ENCODE measurements around the gene VWA5B1.

The VWA5B1 gene

DNA sequence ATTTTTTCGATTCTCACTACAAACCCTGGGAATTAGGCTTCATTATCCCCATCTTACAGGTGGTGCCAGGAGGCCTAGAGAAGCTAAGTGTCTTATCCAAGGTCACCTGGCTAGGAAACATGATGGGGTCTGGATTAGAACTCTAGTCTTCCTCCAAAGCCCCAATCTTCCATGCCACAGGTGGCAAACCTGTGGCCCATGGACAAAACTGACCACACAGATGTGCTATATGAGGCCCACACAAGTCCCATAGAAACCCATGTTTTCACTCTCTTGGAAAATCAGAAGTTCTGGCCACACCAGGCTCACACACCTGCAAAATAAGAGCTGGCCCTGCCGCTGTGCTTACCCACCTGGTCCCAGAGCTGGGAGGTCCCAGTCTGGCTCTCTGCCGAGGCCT is 21.6 kb downstream of the VWA5B1 start:
- no peaks in the 10 kb centered on the region for H3K36me3 ChIP-seq (ENCODE audit: control insufficient read depth, insufficient read depth, low read length)
- no peaks in the 10 kb centered on the region for H3K27me3 ChIP-seq (ENCODE audit: control insufficient read depth, insufficient read depth, low read length)
- no peaks in the 10 kb centered on the region for H3K9me3 ChIP-seq (ENCODE audit: control insufficient read depth, insufficient read depth, low read length)
- no peak overlapping the region for H3K4me3 ChIP-seq (ENCODE audit: low read depth, low read length)
- H3K4me1 ChIP-seq (ENCODE audit: control insufficient read depth, insufficient read depth, low read length), result no peaks in the 10 kb centered on the region
- H3K9ac ChIP-seq (ENCODE audit: low read depth, low read length), result no peak overlapping the region

DNA sequence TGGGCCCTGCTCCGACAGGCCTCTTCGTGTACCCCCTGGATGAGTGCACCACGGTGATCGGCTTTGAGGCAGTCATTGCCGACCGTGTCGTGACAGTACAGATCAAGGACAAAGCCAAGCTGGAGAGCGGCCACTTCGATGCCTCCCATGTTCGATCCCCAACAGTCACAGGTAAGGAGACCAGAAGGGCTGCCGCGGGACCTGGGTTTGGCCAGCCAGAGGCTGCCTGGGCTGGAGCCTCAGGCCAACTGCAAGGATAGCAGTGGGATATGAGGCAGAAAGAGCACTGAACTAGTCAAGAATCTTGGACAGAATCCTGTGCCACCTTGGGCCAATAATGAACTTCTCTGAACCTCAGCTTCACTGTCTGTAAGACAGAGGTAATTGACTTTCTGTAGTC is 22.1 kb downstream of the VWA5B1 start:
- Histone ChIP-seq H3K9me3 (ENCODE audit: control insufficient read depth, insufficient read depth, low read length) (no peaks in the 10 kb centered on the region), H3K4me3 (ENCODE audit: low read depth, low read length) (no peak overlapping the region), H3K4me1 (ENCODE audit: control insufficient read depth, insufficient read depth, low read length) (no peaks in the 10 kb centered on the region), H3K27me3 (ENCODE audit: control insufficient read depth, insufficient read depth, low read length) (no peaks in the 10 kb centered on the region), H3K36me3 (ENCODE audit: control insufficient read depth, insufficient read depth, low read length) (no peaks in the 10 kb centered on the region), H3K9ac (ENCODE audit: low read depth, low read length) (no peak overlapping the region)

DNA sequence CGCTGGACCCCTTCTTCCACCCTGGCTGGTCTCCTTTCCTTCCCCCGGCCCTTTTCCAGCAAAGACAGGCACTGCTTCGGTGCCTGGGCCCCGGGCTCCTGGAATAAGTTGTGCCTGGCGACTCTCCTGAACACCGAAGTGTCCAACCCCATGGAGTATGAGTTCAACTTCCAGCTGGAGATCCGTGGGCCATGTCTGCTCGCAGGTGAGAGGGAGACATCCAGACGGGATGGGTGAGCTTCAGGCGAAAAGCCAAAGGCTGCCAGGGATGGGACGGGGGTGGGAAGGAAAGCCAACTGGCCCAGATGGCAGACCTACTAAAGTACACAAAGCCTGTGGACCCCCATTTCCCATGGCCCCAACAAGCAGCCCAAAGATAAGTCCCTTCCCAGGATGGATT is 26.8 kb downstream of the VWA5B1 start:
- no peaks in the 10 kb centered on the region for H3K4me1 ChIP-seq (ENCODE audit: control insufficient read depth, insufficient read depth, low read length)
- no peaks in the 10 kb centered on the region for H3K36me3 ChIP-seq (ENCODE audit: control insufficient read depth, insufficient read depth, low read length)
- H3K4me3 ChIP-seq (ENCODE audit: low read depth, low read length), result no peak overlapping the region
- H3K27me3 ChIP-seq (ENCODE audit: control insufficient read depth, insufficient read depth, low read length), result no peaks in the 10 kb centered on the region
- H3K9me3 ChIP-seq (ENCODE audit: control insufficient read depth, insufficient read depth, low read length), result no peaks in the 10 kb centered on the region
- H3K9ac ChIP-seq (ENCODE audit: low read depth, low read length), result no peak overlapping the region

DNA sequence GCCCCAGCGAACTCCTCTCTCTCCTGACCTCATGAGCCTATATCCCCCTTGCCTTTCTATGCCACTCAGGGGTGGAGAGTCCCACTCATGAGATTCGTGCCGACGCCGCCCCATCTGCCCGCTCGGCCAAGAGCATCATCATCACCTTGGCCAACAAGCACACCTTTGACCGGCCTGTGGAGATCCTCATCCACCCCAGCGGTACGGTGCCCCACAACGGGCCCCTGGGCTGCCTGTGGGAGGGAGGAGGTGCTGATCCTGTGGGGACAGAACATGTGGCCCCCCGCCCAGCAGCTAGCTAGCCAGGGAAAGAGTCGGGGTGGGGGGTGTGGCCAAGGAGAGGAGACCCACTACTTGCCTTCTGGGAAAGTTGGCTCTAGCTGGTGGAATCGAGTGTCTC is 27.8 kb downstream of the VWA5B1 start:
- no peaks in the 10 kb centered on the region for H3K4me1 ChIP-seq (ENCODE audit: control insufficient read depth, insufficient read depth, low read length)
- no peak overlapping the region for H3K9ac ChIP-seq (ENCODE audit: low read depth, low read length)
- no peaks in the 10 kb centered on the region for H3K9me3 ChIP-seq (ENCODE audit: control insufficient read depth, insufficient read depth, low read length)
- no peaks in the 10 kb centered on the region for H3K27me3 ChIP-seq (ENCODE audit: control insufficient read depth, insufficient read depth, low read length)
- H3K36me3 ChIP-seq (ENCODE audit: control insufficient read depth, insufficient read depth, low read length), result no peaks in the 10 kb centered on the region
- H3K4me3 ChIP-seq (ENCODE audit: low read depth, low read length), result no peak overlapping the region

DNA sequence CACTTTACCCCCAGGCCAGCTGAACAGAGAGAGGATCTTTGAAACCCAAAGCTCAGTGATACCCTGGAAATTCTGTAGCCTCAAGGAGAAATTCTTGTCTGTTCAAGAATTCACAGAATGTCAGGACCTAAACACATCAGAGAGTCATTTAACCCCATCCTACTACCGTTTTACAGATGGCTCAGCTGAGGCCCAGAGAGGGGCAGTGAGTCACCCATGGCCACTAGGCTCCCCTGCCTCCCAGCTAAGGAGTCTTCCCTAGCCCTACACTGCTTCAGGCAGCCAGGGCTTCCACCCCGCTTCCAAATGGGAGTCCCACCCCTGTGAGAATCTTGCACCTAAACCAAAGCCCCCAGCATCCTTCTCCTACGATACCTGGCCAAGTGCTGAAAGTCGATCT is 28.3 kb downstream of the VWA5B1 start:
- Histone ChIP-seq H3K4me1 (ENCODE audit: control insufficient read depth, insufficient read depth, low read length) (no peaks in the 10 kb centered on the region), H3K4me3 (ENCODE audit: low read depth, low read length) (no peak overlapping the region), H3K9ac (ENCODE audit: low read depth, low read length) (no peak overlapping the region), H3K27me3 (ENCODE audit: control insufficient read depth, insufficient read depth, low read length) (no peaks in the 10 kb centered on the region), H3K9me3 (ENCODE audit: control insufficient read depth, insufficient read depth, low read length) (no peaks in the 10 kb centered on the region), H3K36me3 (ENCODE audit: control insufficient read depth, insufficient read depth, low read length) (no peaks in the 10 kb centered on the region)

DNA sequence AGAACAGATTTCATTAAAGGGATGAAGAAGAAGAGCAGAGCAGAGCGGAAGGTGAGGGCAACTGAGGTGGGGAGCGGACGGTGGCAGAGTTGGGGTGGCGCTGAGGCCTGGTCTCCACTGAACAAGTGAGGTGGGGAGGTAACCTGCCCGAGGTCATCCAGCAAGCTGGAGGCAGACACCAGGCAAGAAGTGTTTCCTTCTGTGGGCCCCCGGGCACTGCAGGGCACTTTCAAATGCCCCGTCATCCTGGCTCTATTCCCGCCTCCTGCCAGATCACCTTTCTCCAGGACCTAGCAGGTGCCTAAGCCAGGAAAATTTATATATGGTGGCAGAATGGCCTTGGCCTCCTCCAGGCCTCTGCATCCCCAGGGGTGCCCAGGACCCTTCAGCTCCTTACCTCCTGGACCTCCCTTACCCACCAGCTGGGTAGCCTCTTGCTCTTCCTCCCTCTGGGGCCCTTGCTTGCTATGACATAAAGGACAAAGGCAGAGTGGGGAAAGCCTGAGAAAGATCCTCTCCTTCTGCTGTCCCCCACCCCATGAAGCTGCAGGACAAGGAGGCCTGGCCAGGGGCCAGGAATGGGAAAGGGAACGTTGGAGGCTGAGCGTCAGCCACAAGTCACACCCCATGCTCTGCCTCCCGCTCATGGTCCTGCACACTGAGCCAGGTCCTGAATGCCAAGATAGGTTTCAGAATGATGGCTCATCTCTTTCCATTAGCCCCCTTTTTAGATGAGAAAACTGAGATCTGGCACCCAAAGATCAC is 29.0 kb downstream of the VWA5B1 start:
- no peaks in the 10 kb centered on the region for H3K36me3 ChIP-seq (ENCODE audit: control insufficient read depth, insufficient read depth, low read length)
- H3K9ac ChIP-seq (ENCODE audit: low read depth, low read length), result no peak overlapping the region
- H3K4me3 ChIP-seq (ENCODE audit: low read depth, low read length), result no peak overlapping the region
- H3K4me1 ChIP-seq (ENCODE audit: control insufficient read depth, insufficient read depth, low read length), result no peaks in the 10 kb centered on the region
- H3K9me3 ChIP-seq (ENCODE audit: control insufficient read depth, insufficient read depth, low read length), result no peaks in the 10 kb centered on the region
- H3K27me3 ChIP-seq (ENCODE audit: control insufficient read depth, insufficient read depth, low read length), result no peaks in the 10 kb centered on the region

DNA sequence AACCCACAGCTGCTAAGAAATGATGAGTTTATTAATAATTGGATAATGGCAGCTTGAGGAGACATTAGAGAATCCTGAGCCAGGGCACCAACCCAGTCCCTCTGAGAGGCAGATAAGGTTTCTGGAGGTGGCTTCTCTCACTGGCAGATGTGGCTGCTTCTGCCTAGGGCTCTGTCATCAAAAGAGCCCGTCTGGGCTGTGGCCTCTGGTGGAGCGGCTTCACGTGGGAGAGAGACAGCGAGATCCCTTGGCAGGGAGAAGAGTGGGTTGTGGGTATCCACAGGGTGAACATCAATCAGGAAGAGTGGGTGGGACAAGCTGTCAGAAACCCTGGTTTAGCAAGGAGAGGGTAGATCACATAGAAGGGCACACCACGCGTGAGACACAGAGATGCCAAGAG is 30.0 kb downstream of the VWA5B1 start:
- Histone ChIP-seq H3K4me3 (ENCODE audit: low read depth, low read length) (no peak overlapping the region), H3K9ac (ENCODE audit: low read depth, low read length) (no peak overlapping the region), H3K27me3 (ENCODE audit: control insufficient read depth, insufficient read depth, low read length) (no peaks in the 10 kb centered on the region), H3K36me3 (ENCODE audit: control insufficient read depth, insufficient read depth, low read length) (no peaks in the 10 kb centered on the region), H3K4me1 (ENCODE audit: control insufficient read depth, insufficient read depth, low read length) (no peaks in the 10 kb centered on the region), H3K9me3 (ENCODE audit: control insufficient read depth, insufficient read depth, low read length) (no peaks in the 10 kb centered on the region)

DNA sequence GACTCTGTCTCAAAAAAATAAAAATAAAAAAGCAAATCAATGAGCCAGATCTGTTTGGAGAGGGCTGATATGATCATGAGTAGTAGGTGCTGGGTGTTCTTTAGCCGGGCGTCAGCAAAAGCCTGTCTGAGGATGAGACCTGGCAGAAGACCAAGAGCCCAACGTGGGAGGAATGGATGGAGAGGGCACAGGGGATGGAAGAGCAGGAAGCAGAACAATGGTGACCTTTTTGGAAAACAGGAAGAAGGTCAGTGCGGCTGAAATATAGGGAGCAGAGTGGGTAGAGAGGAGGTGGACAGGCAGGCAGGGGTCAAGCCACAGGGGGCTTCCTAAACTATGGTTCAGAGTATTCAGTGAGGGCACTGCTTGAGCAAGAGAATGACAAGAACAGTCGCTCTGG is 30.9 kb downstream of the VWA5B1 start:
- Histone ChIP-seq H3K27me3 (ENCODE audit: control insufficient read depth, insufficient read depth, low read length) (no peaks in the 10 kb centered on the region), H3K4me3 (ENCODE audit: low read depth, low read length) (no peak overlapping the region), H3K9ac (ENCODE audit: low read depth, low read length) (no peak overlapping the region)

DNA sequence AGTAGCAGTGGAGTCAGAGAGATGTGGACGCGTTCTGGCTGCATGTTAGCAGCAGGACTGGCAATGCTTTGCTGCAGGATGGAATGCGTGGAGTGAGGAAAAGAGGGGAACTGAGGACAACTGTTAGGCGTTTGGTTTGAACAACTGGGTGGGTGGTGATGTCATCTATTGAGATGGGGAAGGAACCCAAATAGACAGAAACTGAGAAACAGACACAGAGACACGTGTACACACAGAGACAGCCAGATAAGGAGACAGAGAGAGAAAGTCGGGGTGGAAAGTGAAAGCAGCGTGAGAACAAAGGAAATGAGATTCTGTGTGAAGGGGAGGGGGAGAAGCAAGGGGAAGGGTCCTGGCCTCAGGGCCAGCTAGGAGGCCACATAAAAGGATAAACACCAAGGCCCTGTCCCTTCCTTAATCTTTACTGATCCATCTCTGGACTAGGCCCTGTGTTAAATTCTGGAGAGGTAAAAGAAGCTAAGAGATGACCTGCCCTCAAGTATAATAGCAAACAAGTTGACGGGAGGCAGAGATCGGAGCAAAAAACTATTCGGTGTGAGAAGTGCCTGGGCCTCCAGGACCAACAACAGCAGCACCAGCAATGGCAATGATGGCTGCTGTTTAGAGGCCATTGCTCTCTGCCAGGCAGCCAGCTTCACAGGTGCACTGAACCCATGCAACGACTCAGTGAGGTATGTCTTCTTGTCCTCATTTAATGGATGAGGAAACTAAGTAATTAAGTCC is 31.6 kb downstream of the VWA5B1 start:
- H3K27me3 ChIP-seq (ENCODE audit: control insufficient read depth, insufficient read depth, low read length), result no peaks in the 10 kb centered on the region

More for the DNA sequence above, 30.9 kb downstream of the VWA5B1 start:
- no peaks in the 10 kb centered on the region for H3K36me3 ChIP-seq (ENCODE audit: control insufficient read depth, insufficient read depth, low read length)
- no peaks in the 10 kb centered on the region for H3K9me3 ChIP-seq (ENCODE audit: control insufficient read depth, insufficient read depth, low read length)
- H3K4me1 ChIP-seq (ENCODE audit: control insufficient read depth, insufficient read depth, low read length), result no peaks in the 10 kb centered on the region

DNA sequence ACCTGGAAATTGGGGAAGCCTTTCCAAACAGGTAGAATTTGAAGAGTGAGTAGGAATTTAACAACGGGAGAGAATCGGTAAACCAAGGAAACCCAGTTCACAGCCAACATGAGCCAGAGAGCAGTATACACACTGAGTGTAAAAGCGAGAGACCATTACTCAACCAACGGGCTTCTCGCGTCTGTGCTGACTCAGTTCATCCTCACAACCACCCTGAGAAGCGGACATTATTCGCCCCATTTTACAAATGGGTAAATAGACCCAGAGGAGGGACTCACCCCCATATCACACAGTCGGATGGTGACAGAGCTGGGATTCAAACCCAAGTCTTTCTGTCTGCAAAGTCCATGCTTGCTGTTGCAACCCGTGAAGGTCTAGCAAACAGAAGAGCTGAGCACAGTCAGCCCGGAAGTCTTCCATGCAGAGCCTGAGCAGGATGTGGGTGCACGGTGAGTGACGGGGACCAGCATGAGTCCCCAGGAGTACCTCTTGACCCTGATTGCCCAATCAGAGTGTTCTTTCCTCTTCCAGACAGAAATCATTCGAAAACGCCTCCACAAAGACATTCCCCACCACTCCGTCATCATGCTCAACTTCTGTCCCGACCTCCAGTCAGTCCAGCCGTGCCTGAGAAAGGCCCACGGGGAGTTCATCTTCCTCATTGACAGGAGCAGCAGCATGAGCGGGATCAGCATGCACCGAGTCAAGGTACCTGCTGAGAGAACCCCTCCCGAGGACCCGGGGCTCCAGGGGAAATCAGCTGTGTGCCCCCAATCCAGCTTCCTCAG is 32.3 kb downstream of the VWA5B1 start:
- Histone ChIP-seq H3K9me3 (ENCODE audit: control insufficient read depth, insufficient read depth, low read length) (no peaks in the 10 kb centered on the region), H3K4me1 (ENCODE audit: control insufficient read depth, insufficient read depth, low read length) (no peaks in the 10 kb centered on the region), H3K4me3 (ENCODE audit: low read depth, low read length) (no peak overlapping the region), H3K36me3 (ENCODE audit: control insufficient read depth, insufficient read depth, low read length) (no peaks in the 10 kb centered on the region), H3K9ac (ENCODE audit: low read depth, low read length) (no peak overlapping the region), H3K27me3 (ENCODE audit: control insufficient read depth, insufficient read depth, low read length) (no peaks in the 10 kb centered on the region)

More for the DNA sequence above, 31.6 kb downstream of the VWA5B1 start:
- Histone ChIP-seq H3K4me1 (ENCODE audit: control insufficient read depth, insufficient read depth, low read length) (no peaks in the 10 kb centered on the region), H3K9me3 (ENCODE audit: control insufficient read depth, insufficient read depth, low read length) (no peaks in the 10 kb centered on the region), H3K36me3 (ENCODE audit: control insufficient read depth, insufficient read depth, low read length) (no peaks in the 10 kb centered on the region), H3K4me3 (ENCODE audit: low read depth, low read length) (no peak overlapping the region), H3K9ac (ENCODE audit: low read depth, low read length) (no peak overlapping the region)

DNA sequence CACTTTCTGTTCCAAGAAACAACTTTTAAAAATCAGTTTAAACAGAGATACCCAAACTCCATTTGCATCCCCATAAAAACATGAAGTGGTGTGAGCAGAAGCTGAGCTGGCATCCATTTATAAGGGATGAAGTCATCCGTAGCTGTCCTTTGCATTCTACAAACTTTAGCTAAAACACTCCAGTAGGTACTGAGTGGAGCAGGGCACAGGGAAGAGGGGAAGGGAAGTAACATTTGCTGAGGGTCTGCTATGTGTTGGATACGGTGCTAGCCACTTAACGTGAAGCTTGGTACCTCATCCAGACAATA is 32.9 kb downstream of the VWA5B1 start:
- Histone ChIP-seq H3K9ac (ENCODE audit: low read depth, low read length) (no peak overlapping the region), H3K9me3 (ENCODE audit: control insufficient read depth, insufficient read depth, low read length) (no peaks in the 10 kb centered on the region), H3K36me3 (ENCODE audit: control insufficient read depth, insufficient read depth, low read length) (no peaks in the 10 kb centered on the region), H3K4me3 (ENCODE audit: low read depth, low read length) (no peak overlapping the region), H3K27me3 (ENCODE audit: control insufficient read depth, insufficient read depth, low read length) (no peaks in the 10 kb centered on the region), H3K4me1 (ENCODE audit: control insufficient read depth, insufficient read depth, low read length) (no peaks in the 10 kb centered on the region)
